ENCODE data around the gene POLD2. TPM values are rescaled to one million over a fixed set of nuclear protein-coding genes. Genes with fewer than 3 reads are reported as not detected.
A peak's percentile ranks its signal among the peaks of the same experiment; 100 is the strongest.

The POLD2 gene
- total RNA-seq, 1 experiment from 2014 or later = 179 TPM

- no TSS peak for BruUV-seq (replicated peaks)
- ChIA-PET CTCF (interaction anchor here (0.7 kb wide), 1 partner anchor 121 kb away, joined by 4 read pairs; no protein-coding TSS in a partner anchor), POLR2A (interaction anchor here (0.6 to 1.2 kb wide), 2 partner anchors 500 to 1146 kb away, joined by 3 to 4 read pairs; partner anchors contain the start of gene DDX56)
- Mint-ChIP-seq H3K27me3 (ENCODE audit: insufficient read depth, unreplicated experiment) (no peaks in the 10 kb centered on the region), H3K4me3 (ENCODE audit: unreplicated experiment) (no peak overlapping the region), H3K27ac (ENCODE audit: low read depth, unreplicated experiment) (peak overlapping the region; percentile 66), H3K9me3 (ENCODE audit: unreplicated experiment) (no peaks in the 10 kb centered on the region), H3K36me3 (ENCODE audit: insufficient read depth, unreplicated experiment) (peaks cover 59% of the 10 kb centered on the region), H3K4me1 (ENCODE audit: insufficient read depth, unreplicated experiment) (peaks cover 35% of the 10 kb centered on the region)
- no peak for DNase-seq (ENCODE audit: unreplicated experiment)
- no peak for TF ChIP-seq CTCF (IDR thresholded peaks at IDR 0.05; ENCODE audit: unreplicated experiment)
- intact Hi-C loops (cut with micrococcal nuclease) = no loop called here
Observed at GRCh38 chr7:44074349-44074695, 49.0 kb downstream of the POLD2 start.

GRCh38 chr7:44073664-44074348 is 49.5 kb downstream of the POLD2 start:
- BruUV-seq (replicated peaks) = no TSS peak
- ChIA-PET CTCF (interaction anchor here (0.7 to 1.8 kb wide), 3 partner anchors 15 to 127 kb away, joined by 3 to 7 read pairs (median 4); partner anchors contain the start of gene YKT6), POLR2A (interaction anchor here (0.6 kb wide), 1 partner anchor 1145 kb away, joined by 3 read pairs; no protein-coding TSS in a partner anchor)
- peak; percentile 87 for DNase-seq (ENCODE audit: unreplicated experiment)
- Mint-ChIP-seq H3K27me3 (ENCODE audit: insufficient read depth, unreplicated experiment) (no peaks in the 10 kb centered on the region), H3K9me3 (ENCODE audit: unreplicated experiment) (no peaks in the 10 kb centered on the region), H3K4me1 (ENCODE audit: insufficient read depth, unreplicated experiment) (peaks cover 35% of the 10 kb centered on the region), H3K27ac (ENCODE audit: low read depth, unreplicated experiment) (peak overlapping the region; percentile 66), H3K36me3 (ENCODE audit: insufficient read depth, unreplicated experiment) (peaks cover 61% of the 10 kb centered on the region), H3K4me3 (ENCODE audit: unreplicated experiment) (peak overlapping the region; percentile 54)
- TF ChIP-seq CTCF (IDR thresholded peaks at IDR 0.05; ENCODE audit: unreplicated experiment) = no peak
- intact Hi-C loops (cut with micrococcal nuclease) = no loop called here

- intact Hi-C loops (cut with micrococcal nuclease) = loop anchor here (1.0 kb wide), 2 partner anchors 124 to 128 kb away; partner anchors contain the start of gene YKT6
- H3K27ac Mint-ChIP-seq (ENCODE audit: low read depth, unreplicated experiment) = peak overlapping the region; percentile 42
- H3K36me3 Mint-ChIP-seq (ENCODE audit: insufficient read depth, unreplicated experiment) = peaks cover 56% of the 10 kb centered on the region
- no peaks in the 10 kb centered on the region for H3K9me3 Mint-ChIP-seq (ENCODE audit: unreplicated experiment)
- POLR2A ChIA-PET = interaction anchor here (0.7 to 2.4 kb wide), 7 partner anchors 8 to 128 kb away, joined by 3 to 13 read pairs (median 5); partner anchors contain the start of genes DBNL and POLD2
- H3K4me3 Mint-ChIP-seq (ENCODE audit: unreplicated experiment) = peak overlapping the region; percentile 54
- H3K27me3 Mint-ChIP-seq (ENCODE audit: insufficient read depth, unreplicated experiment) = no peaks in the 10 kb centered on the region
- CTCF ChIA-PET = interaction anchor here (0.7 to 2.0 kb wide), 5 partner anchors 8 to 418 kb away, joined by 3 to 7 read pairs (median 4); partner anchors contain the start of gene YKT6
- peak; percentile 80 for TF ChIP-seq CTCF (IDR thresholded peaks at IDR 0.05; ENCODE audit: unreplicated experiment)
- DNase-seq (ENCODE audit: unreplicated experiment) = peak; percentile 96
- H3K4me1 Mint-ChIP-seq (ENCODE audit: insufficient read depth, unreplicated experiment) = peaks cover 35% of the 10 kb centered on the region
- BruUV-seq (replicated peaks) = no TSS peak
Observed at GRCh38 chr7:44072364-44073231, 50.8 kb downstream of the POLD2 start.
